Transverse colon (tissue), 4 donors: Measurements from ENCODE around the gene LILRA2. TPM values are rescaled to one million over a fixed set of nuclear protein-coding genes. Genes with fewer than 3 reads are reported as not detected.
A peak's percentile ranks its signal among the peaks of the same experiment; 100 is the strongest.
"Not testable (repeated sequence)": the region's sequence is repeated elsewhere in the genome, so short reads cannot be mapped to it uniquely, and the experiment has no call there.

ENCODE experiments used
- DNase-seq: peaks from one replicate; pipeline ENCODE4 v3.0.0-alpha.2; 2019
- H3K27ac ChIP-seq, 4 donors: fragments of 200-600 bp; sonication (generic); 2 replicates each; pipeline ENCODE4 v1.5.1; 2016 to 2018; ENCODE audit warnings: inconsistent platforms in 4 of 4
- H3K27me3 ChIP-seq: fragments of 200-600 bp; sonication (generic); 2 replicates; pipeline ENCODE4 v1.5.1; 2017; ENCODE audit warnings: inconsistent platforms
- H3K36me3 ChIP-seq, 4 donors: fragments of 200-600 bp; sonication (generic); 2 replicates each; pipeline ENCODE4 v1.5.1; 2017 to 2019; ENCODE audit warnings: inconsistent platforms in 4 of 4
- H3K4me1 ChIP-seq, 4 donors: fragments of 200-600 bp; sonication (generic); 2 replicates each; pipeline ENCODE4 v1.5.1; 2017 to 2020; ENCODE audit warnings: inconsistent platforms in 4 of 4
- H3K4me3 ChIP-seq, 4 donors: fragments of 200-600 bp; sonication (generic); 1 replicate in 1 of 4; 2 replicates in 3 of 4; pipeline versions ENCODE4 v1.5.1 to v1.6.1; 2017 to 2019; ENCODE audit warnings: inconsistent platforms in 4 of 4
- H3K9me3 ChIP-seq, 2 donors: fragments of 200-600 bp; sonication (generic); 2 replicates each; pipeline ENCODE4 v1.5.1; 2017 to 2019; ENCODE audit warnings: inconsistent platforms in 2 of 2
- EP300 ChIP-seq: sonication (generic); formaldehyde crosslinking; IDR thresholded peaks from one replicate; pipeline ENCODE4 v1.6.1; 2017; ENCODE audit warnings: antibody characterized with exemption, low read depth
- POLR2A ChIP-seq: fragments of 450-650 bp; IDR thresholded peaks from one replicate; pipeline ENCODE4 v1.6.1; 2016; ENCODE audit warnings: antibody characterized with exemption, mild to moderate bottlenecking, moderate library complexity
- POLR2AphosphoS5 ChIP-seq, 3 donors: sonication (generic); formaldehyde crosslinking; IDR thresholded peaks; one replicate each; pipeline ENCODE4 v1.6.1; 2016; ENCODE audit warnings: antibody characterized with exemption in 3 of 3
- WGBS, 2 donors: methylation state at CpG; one replicate each; pipeline ENCODE4 v1.1.5; 2018; ENCODE audit warnings: low coverage in 1 of 2; 5-methylcytosine and 5-hydroxymethylcytosine counted together
- in situ Hi-C, 4 donors: fragments of 200-750 bp; cut with MboI; loops; one replicate each; pipeline versions ENCODE4 v1.15.0 to v1.15.1; 2017; ENCODE audit warnings: low sequenced_read_pairs in 3 of 4, low pct_ligation_motif_present in 1 of 4, low pct_unique_long_range_greater_than_20kb in 1 of 4
- intact Hi-C: fragments of 100-400 bp; cut with DNase I; formaldehyde crosslinking; loops from one replicate; pipeline ENCODE4 v1.15.1; 2023; ENCODE audit warnings: low total_unique reads
- total RNA-seq, 4 donors: library from RNA; depleted of rRNA; stranded (reverse); fragments of >200 nt; gene quantifications; one replicate each; pipeline ENCODE4 v1.1.0, GENCODE V29; 2016
- TF ChIP-seq, protein P1 (sequence below), 5 experiments: fragments of 200-600 bp in 3 of 5; fragments of 450-650 bp in 2 of 5; sonication (generic) in 3 of 5; IDR thresholded peaks; 1 replicate in 2 of 5; 2 replicates in 3 of 5; pipeline ENCODE4 v1.5.1; 2016 to 2017; ENCODE audit warnings: antibody characterized with exemption in 5 of 5, inconsistent platforms in 3 of 5, mild to moderate bottlenecking in 2 of 5, moderate library complexity in 1 of 5

Gene LILRA2
- total RNA-seq, 4 donors from 2014 or later: 1.1 to 1.5 TPM; not detected in 2

DNA sequence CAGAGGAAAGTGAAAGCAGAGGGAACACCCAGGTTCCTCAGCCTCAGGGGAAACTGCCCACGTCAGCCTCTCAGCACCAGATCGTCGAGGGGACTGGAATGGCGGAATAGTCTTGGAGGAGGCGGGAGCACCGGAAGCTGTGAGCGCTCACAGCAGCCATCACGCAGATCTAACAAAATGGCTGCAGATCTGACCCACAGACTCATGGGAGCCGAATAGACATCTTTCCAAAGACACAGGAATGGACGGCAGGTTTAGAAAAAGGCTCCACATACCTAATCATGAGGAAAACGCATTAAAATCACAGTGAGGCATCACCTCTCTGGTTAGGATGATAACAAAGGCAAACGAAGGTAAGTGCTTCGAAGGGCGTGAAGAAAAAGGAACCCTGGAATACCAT, 11.8 kb upstream of the LILRA2 start:
- in situ Hi-C loops: no loop called here

GRCh38 chr19:54563206-54563605, 10.4 kb upstream of the LILRA2 start:
- H3K4me3 ChIP-seq, in situ Hi-C loops, H3K27me3 ChIP-seq, intact Hi-C loops, H3K27ac ChIP-seq, DNase-seq, H3K9me3 ChIP-seq, H3K4me1 ChIP-seq, H3K36me3 ChIP-seq: not testable (repeated sequence)
- 76 to 100% methylated on average over 2 to 6 of the region's 6 CpGs for WGBS, 2 donors

More for the DNA sequence above, 11.8 kb upstream of the LILRA2 start:
- Histone ChIP-seq H3K4me3 (no peak overlapping the region), H3K9me3 (no peaks in the 10 kb centered on the region), H3K27ac (no peak overlapping the region), H3K36me3 (no peaks in the 10 kb centered on the region), H3K27me3 (no peaks in the 10 kb centered on the region), H3K4me1 (no peaks in the 10 kb centered on the region)
- intact Hi-C loops: no loop called here
- no peak for TF ChIP-seq EP300
- TF ChIP-seq POLR2AphosphoS5 (IDR thresholded peaks at IDR 0.05): no peak
- TF ChIP-seq POLR2A: no peak
- DNase-seq: no peak
- 83 to 84% methylated on average over 12 to 14 of the region's 14 CpGs for WGBS, 2 donors

DNA sequence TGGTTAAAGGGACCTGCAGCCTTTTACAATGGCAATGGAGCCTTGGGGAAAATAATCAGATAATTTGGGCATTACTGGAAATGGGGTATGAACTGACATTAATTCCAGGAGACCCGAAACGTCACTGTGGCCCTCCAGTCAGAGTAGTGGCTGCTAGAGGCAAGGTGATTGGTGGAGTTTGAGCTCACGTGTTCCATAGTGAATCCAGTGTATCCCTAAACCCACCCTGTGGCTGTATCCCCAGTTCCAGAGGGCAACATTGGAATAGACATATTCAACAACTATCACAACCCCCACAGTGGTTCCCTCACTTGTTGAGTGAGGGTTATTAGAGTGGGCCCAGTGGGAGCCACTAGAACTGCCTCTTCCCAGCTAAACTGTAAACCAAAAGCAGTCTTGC, 3.3 kb upstream of the LILRA2 start:
- Histone ChIP-seq H3K27ac (no peak overlapping the region), H3K4me3 (no peak overlapping the region), H3K4me1 (no peaks in the 10 kb centered on the region), H3K36me3 (no peaks in the 10 kb centered on the region), H3K27me3 (no peaks in the 10 kb centered on the region), H3K9me3 (no peaks in the 10 kb centered on the region)
- no peak for DNase-seq
- intact Hi-C loops: no loop called here
- 60 to 78% methylated on average over 2 to 3 of the region's 3 CpGs for WGBS, 2 donors
- in situ Hi-C loops: no loop called here
- no peak for TF ChIP-seq POLR2A
- TF ChIP-seq, protein P1, sequence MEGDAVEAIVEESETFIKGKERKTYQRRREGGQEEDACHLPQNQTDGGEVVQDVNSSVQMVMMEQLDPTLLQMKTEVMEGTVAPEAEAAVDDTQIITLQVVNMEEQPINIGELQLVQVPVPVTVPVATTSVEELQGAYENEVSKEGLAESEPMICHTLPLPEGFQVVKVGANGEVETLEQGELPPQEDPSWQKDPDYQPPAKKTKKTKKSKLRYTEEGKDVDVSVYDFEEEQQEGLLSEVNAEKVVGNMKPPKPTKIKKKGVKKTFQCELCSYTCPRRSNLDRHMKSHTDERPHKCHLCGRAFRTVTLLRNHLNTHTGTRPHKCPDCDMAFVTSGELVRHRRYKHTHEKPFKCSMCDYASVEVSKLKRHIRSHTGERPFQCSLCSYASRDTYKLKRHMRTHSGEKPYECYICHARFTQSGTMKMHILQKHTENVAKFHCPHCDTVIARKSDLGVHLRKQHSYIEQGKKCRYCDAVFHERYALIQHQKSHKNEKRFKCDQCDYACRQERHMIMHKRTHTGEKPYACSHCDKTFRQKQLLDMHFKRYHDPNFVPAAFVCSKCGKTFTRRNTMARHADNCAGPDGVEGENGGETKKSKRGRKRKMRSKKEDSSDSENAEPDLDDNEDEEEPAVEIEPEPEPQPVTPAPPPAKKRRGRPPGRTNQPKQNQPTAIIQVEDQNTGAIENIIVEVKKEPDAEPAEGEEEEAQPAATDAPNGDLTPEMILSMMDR (IDR thresholded peaks at IDR 0.05): no peak
- TF ChIP-seq POLR2AphosphoS5 (IDR thresholded peaks at IDR 0.05): no peak
- TF ChIP-seq EP300: no peak

DNA sequence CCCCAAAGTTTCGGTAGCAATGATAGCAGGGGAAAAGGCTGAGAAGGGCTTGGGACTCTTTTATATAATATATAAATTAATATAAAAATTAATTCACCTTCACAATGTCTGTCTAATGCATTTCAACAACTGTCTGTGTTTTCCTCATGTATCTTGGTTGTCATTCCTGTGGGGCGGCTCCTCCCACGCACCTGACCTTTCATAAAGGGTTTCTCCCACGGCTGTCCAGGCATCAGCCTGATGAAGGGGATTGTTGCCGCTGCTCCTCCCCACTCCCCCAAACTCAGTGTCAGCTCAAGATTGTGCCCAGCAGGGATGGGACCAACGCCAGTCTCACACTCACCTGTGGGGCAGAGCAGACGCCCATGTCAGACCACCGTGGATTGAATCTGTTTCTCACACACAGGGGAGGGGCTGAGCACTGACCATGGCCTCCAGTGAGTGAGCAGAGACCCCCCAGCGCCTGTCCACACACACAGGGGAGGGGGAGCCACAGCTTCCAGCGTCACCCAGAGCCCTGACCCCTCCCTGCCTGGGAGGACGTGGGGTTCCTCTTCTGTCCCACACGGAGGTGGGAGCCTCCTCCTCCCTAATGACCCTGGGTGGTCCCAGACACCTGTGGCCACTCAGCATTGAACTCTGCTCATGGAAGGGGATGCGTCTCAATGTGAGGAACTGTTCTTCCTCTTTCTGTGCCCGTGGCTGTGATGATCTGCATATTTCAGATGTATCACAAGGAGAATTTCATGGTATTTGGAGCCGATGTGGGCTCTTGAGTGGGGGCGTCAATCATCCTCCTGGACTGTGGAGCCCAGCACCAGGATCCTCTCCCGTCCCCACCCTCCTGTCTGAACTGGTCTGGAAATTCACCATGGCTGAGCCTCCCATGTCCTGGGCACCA, 1.6 kb upstream of the LILRA2 start:
- intact Hi-C loops: not testable (repeated sequence)

GRCh38 chr19:54572696-54573311, 786 bp upstream of the LILRA2 start:
- intact Hi-C loops (no loop called here), in situ Hi-C loops (no loop called here)
- H3K27me3 ChIP-seq: peaks cover 5% of the 10 kb centered on the region
- H3K27ac ChIP-seq: peak overlapping the region in 3 of 4 donors; percentile 6 to 39 (median 34)
- TF ChIP-seq, protein P1 (IDR thresholded peaks at IDR 0.05): no peak
- TF ChIP-seq EP300 (no peak), POLR2AphosphoS5 (IDR thresholded peaks at IDR 0.05) (no peak), POLR2A (no peak)
- DNase-seq: no peak
- no peaks in the 10 kb centered on the region for H3K9me3 ChIP-seq
- 38 to 47% methylated on average over 7 to 9 of the region's 9 CpGs for WGBS, 2 donors
- H3K4me3 ChIP-seq: no peak overlapping the region
- H3K4me1 ChIP-seq: no peaks in the 10 kb centered on the region
- H3K36me3 ChIP-seq: no peaks in the 10 kb centered on the region

More for the DNA sequence above, 1.6 kb upstream of the LILRA2 start:
- H3K4me1 ChIP-seq, H3K27me3 ChIP-seq, in situ Hi-C loops, H3K27ac ChIP-seq, H3K9me3 ChIP-seq, DNase-seq, H3K4me3 ChIP-seq, H3K36me3 ChIP-seq: not testable (repeated sequence)
- 51 to 71% methylated on average over 8 to 14 of the region's 17 CpGs for WGBS, 2 donors
